SU-DHL-6 (cell line): ENCODE data around the gene PLAAT3.
A peak's percentile ranks its signal among the peaks of the same experiment; 100 is the strongest.

Experiments
- H2AFZ ChIP-seq: fragments of 200-600 bp; sonication (generic); 2 replicates; pipeline ENCODE4 v1.6.1; 2014; ENCODE audit warnings: low read depth, mild to moderate bottlenecking, moderate library complexity, mixed read lengths, antibody characterized with exemption, low read length; ENCODE audit not compliant: severe bottlenecking
- H3F3A ChIP-seq: fragments of 200-600 bp; shearing (Covaris generic); 2 replicates; pipeline ENCODE4 v1.6.0; 2016; ENCODE audit warnings: antibody characterized with exemption, mild to moderate bottlenecking; ENCODE audit not compliant: insufficient read depth
- H3K27ac ChIP-seq: fragments of 200-600 bp; sonication (generic); 2 replicates; pipeline ENCODE4 v1.5.1; 2016; ENCODE audit warnings: low read depth, mild to moderate bottlenecking, low read length, moderate library complexity, mixed read lengths
- H3K27me3 ChIP-seq: fragments of 200-600 bp; sonication (generic), shearing (Covaris generic); 2 replicates; pipeline ENCODE4 v1.6.0; 2014; ENCODE audit warnings: mild to moderate bottlenecking, low read length
- H3K36me3 ChIP-seq: fragments of 200-600 bp; sonication (generic); 2 replicates; pipeline ENCODE4 v1.6.1; 2014; ENCODE audit warnings: mild to moderate bottlenecking, low read length, mixed read lengths
- H3K4me2 ChIP-seq: fragments of 300-600, 200-600 bp; shearing (Covaris generic), sonication (generic); 2 replicates; pipeline ENCODE4 v1.6.0; 2014; ENCODE audit warnings: low read length, low read depth, mild to moderate bottlenecking; ENCODE audit not compliant: poor library complexity, severe bottlenecking
- H3K4me3 ChIP-seq: fragments of 200-600 bp; sonication (generic); 2 replicates; pipeline ENCODE4 v1.5.1; 2014; ENCODE audit warnings: antibody characterized with exemption, low read length, mild to moderate bottlenecking, mixed read lengths; ENCODE audit not compliant: insufficient read depth, poor library complexity, severe bottlenecking
- H3K79me2 ChIP-seq: fragments of 200-600 bp; sonication (generic); 2 replicates; pipeline ENCODE4 v1.6.1; 2014; ENCODE audit warnings: mild to moderate bottlenecking, low read length, moderate library complexity; ENCODE audit not compliant: insufficient read depth
- H3K9ac ChIP-seq: fragments of 200-600 bp; sonication (generic); 2 replicates; pipeline ENCODE4 v1.7.0; 2014; ENCODE audit warnings: mild to moderate bottlenecking, low read length
- H3K9me2 ChIP-seq: fragments of 200-600 bp; sonication (generic); replicated peaks from 2 replicates; pipeline ENCODE4 v1.6.1; 2014; ENCODE audit warnings: low read length; ENCODE audit not compliant: insufficient read depth
- H3K9me3 ChIP-seq: fragments of 200-600 bp; sonication (generic); 2 replicates; pipeline ENCODE4 v1.6.1; 2014; ENCODE audit warnings: low read length, mixed read lengths; ENCODE audit not compliant: insufficient read depth
- H4K20me1 ChIP-seq: fragments of 200-600 bp; sonication (generic); 2 replicates; pipeline ENCODE4 v1.6.1; 2014; ENCODE audit warnings: low read depth, mild to moderate bottlenecking, antibody characterized with exemption, low read length, moderate library complexity, mixed read lengths
- EZH2phosphoT487 ChIP-seq: fragments of 200-600 bp; sonication (generic), shearing (Covaris generic); conservative IDR thresholded peaks from 2 replicates; pipeline ENCODE4 v1.6.1; 2018; ENCODE audit warnings: mild to moderate bottlenecking, antibody characterized with exemption, low read length, moderate library complexity, mixed read lengths
- TF ChIP-seq, protein P1 (sequence below): fragments of 200-600 bp; sonication (generic); IDR thresholded peaks from one replicate; pipeline ENCODE4 v1.5.1; 2017; ENCODE audit warnings: antibody characterized with exemption, mild to moderate bottlenecking, low read length, moderate library complexity; ENCODE audit not compliant: insufficient read depth, poor library complexity, severe bottlenecking

Gene PLAAT3

DNA sequence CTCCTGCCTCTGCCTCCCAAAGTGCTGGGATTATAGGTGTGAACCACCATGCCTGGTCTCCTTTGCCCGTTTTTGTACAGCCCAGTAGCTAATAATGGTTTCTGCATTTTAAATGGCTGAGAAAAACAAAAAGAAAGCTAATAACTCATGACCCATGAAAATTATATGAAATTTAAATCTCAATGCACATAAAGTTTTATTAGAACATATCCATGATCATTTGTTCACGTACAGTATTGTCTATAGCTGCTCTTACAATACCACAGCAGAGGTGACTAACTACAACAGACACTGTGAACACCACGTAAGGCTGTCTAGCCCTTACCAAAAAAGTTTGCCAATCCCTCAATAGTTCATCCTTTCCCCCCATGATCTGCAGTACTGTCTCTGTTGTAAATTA lies 44.7 kb downstream of the PLAAT3 start:
- Histone ChIP-seq H3K27me3 (no peaks in the 10 kb centered on the region), H3K9ac (no peak overlapping the region), H3K9me3 (no peaks in the 10 kb centered on the region), H2AFZ (no peak overlapping the region), H3K79me2 (no peaks in the 10 kb centered on the region), H3K4me3 (no peak overlapping the region), H4K20me1 (no peaks in the 10 kb centered on the region), H3K4me2 (no peak overlapping the region), H3K36me3 (no peaks in the 10 kb centered on the region), H3K9me2 (no peaks in the 10 kb centered on the region), H3F3A (0 out of 2 replicates have a peak, but pooled peaks cover 5% of the 10 kb centered on the region), H3K27ac (no peak overlapping the region)
- TF ChIP-seq, protein P1, sequence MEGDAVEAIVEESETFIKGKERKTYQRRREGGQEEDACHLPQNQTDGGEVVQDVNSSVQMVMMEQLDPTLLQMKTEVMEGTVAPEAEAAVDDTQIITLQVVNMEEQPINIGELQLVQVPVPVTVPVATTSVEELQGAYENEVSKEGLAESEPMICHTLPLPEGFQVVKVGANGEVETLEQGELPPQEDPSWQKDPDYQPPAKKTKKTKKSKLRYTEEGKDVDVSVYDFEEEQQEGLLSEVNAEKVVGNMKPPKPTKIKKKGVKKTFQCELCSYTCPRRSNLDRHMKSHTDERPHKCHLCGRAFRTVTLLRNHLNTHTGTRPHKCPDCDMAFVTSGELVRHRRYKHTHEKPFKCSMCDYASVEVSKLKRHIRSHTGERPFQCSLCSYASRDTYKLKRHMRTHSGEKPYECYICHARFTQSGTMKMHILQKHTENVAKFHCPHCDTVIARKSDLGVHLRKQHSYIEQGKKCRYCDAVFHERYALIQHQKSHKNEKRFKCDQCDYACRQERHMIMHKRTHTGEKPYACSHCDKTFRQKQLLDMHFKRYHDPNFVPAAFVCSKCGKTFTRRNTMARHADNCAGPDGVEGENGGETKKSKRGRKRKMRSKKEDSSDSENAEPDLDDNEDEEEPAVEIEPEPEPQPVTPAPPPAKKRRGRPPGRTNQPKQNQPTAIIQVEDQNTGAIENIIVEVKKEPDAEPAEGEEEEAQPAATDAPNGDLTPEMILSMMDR = no peak
- TF ChIP-seq EZH2phosphoT487 = no peak

DNA sequence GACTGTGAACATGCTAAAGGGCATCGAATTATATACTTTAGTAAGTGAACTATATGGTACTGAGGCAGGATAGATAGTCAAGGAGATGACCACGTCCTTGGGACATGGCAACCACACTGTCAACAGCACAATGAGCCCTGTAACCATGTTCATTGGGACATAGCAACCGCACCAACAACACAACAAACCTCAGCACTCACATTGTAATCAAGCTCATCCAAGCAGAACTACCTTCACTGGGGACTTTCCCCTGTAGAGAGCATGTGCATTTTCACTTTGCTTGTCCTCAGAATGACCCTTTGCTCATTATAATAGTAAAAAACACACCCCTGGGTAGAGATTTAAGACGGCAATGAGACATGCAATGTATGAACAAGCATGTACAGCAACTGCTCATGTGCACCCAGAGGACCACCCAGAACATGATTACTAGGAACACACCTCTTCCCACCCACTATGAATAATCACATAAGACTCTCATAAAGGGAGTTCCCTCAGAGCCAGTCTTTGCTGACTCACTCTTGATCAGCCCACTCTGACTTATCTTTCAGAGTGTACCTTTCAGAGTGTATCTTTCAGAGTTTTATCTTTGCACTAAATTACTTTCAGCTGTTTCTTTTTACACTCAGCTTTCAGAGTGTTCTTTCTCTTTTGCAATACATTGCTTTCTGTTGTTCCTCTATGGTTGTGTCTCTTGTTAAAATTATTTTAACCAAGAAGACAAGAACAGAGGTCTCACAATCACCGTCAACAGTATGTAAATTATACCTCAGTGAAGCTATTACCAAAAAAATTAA lies 47.0 kb downstream of the PLAAT3 start:
- Histone ChIP-seq H3K9me3 (no peaks in the 10 kb centered on the region), H3K27ac (peak overlapping the region; percentile 75), H3K79me2 (no peaks in the 10 kb centered on the region), H4K20me1 (no peaks in the 10 kb centered on the region), H3F3A (0 out of 2 replicates have a peak, but pooled peaks cover 5% of the 10 kb centered on the region), H3K9ac (0 out of 2 replicates have a peak overlapping the region, but pooled peaks have one; percentile 8), H3K27me3 (no peaks in the 10 kb centered on the region), H3K36me3 (no peaks in the 10 kb centered on the region), H3K4me2 (peak overlapping the region; percentile 86), H3K9me2 (no peaks in the 10 kb centered on the region), H2AFZ (peak overlapping the region; percentile 3), H3K4me3 (peak overlapping the region; percentile 19)
- TF ChIP-seq, protein P1 = no peak
- no peak for TF ChIP-seq EZH2phosphoT487

DNA sequence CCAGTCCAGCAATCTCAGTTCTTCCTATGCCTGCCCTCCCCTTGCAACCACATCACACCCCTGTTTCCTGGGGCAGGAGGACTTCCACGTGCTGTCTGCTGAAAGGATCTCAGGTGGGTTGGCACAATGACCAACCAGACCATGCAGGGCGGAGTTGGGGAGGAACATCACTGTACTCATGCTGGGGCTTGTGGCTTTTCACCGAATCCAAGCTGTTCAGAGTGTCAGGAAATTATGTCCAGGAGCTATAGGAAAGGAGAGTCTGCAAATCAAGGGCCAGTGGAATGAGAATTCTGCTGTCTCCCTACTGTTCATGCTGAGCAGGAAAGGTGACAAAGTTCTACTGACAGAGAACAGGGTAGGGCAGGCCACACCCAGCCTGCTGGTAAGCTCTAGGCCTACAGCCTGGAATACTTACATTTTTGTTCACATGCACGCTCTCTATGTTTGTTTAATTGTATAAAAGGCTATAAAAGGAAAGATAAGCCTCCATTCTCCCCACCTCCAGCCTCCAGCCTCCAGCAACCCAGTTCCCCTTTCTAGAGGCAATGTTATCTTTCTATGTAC lies 49.4 kb downstream of the PLAAT3 start:
- no peaks in the 10 kb centered on the region for H3K79me2 ChIP-seq
- H3K27me3 ChIP-seq = no peaks in the 10 kb centered on the region
- H3K4me3 ChIP-seq = no peak overlapping the region
- H3K9me2 ChIP-seq = no peaks in the 10 kb centered on the region
- TF ChIP-seq, protein P1 = no peak
- TF ChIP-seq EZH2phosphoT487 = no peak
- H4K20me1 ChIP-seq = no peaks in the 10 kb centered on the region
- H3K9ac ChIP-seq = no peak overlapping the region
- 0 out of 2 replicates have a peak, but pooled peaks cover 5% of the 10 kb centered on the region for H3F3A ChIP-seq
- H3K27ac ChIP-seq = no peak overlapping the region
- no peak overlapping the region for H3K4me2 ChIP-seq
- no peaks in the 10 kb centered on the region for H3K36me3 ChIP-seq
- H2AFZ ChIP-seq = no peak overlapping the region
- no peaks in the 10 kb centered on the region for H3K9me3 ChIP-seq
